Liver (tissue), 9 donors: ENCODE results near the gene GPR39. TPM values are rescaled to one million over a fixed set of nuclear protein-coding genes. Genes with fewer than 3 reads are reported as not detected.
A peak's percentile ranks its signal among the peaks of the same experiment; 100 is the strongest.

Experiments used
- DNase-seq: peaks from one replicate; pipeline ENCODE4 v3.0.0-alpha.2; 2017; ENCODE audit warnings: low spot score
- H3K27ac ChIP-seq, 2 donors: one replicate each; pipeline ENCODE4 v1.7.0; 2013; ENCODE audit warnings: inconsistent platforms in 2 of 2, low read length in 2 of 2, control low read depth in 1 of 2, low read depth in 1 of 2, mild to moderate bottlenecking in 1 of 2
- H3K27me3 ChIP-seq, 4 donors: one replicate each; pipeline versions ENCODE4 v1.6.1 to v1.7.0; 2013; ENCODE audit warnings: low read length in 3 of 4, inconsistent platforms in 1 of 4, mild to moderate bottlenecking in 1 of 4, moderate library complexity in 1 of 4; ENCODE audit not compliant: control insufficient read depth in 4 of 4, insufficient read depth in 4 of 4
- H3K36me3 ChIP-seq, 4 donors: one replicate each; pipeline versions ENCODE4 v1.6.1 to v1.7.0; 2013; ENCODE audit warnings: low read length in 3 of 4, mild to moderate bottlenecking in 3 of 4, low read depth in 1 of 4, moderate library complexity in 1 of 4; ENCODE audit not compliant: control insufficient read depth in 4 of 4, insufficient read depth in 3 of 4
- H3K4me1 ChIP-seq, 4 donors: one replicate each; pipeline versions ENCODE4 v1.6.1 to v1.7.0; 2013; ENCODE audit warnings: low read length in 3 of 4, mild to moderate bottlenecking in 3 of 4, moderate library complexity in 1 of 4; ENCODE audit not compliant: control insufficient read depth in 4 of 4, insufficient read depth in 4 of 4
- H3K4me3 ChIP-seq, 3 donors: one replicate each; pipeline versions ENCODE4 v1.6.1 to v1.7.0; 2013; ENCODE audit warnings: low read length in 3 of 3, control low read depth in 1 of 3, low read depth in 1 of 3, mild to moderate bottlenecking in 1 of 3
- H3K9ac ChIP-seq, 2 donors: one replicate each; pipeline ENCODE4 v1.7.0; 2013; ENCODE audit warnings: low read length in 2 of 2, mild to moderate bottlenecking in 2 of 2, moderate library complexity in 2 of 2, control low read depth in 1 of 2, low read depth in 1 of 2
- H3K9me3 ChIP-seq, 4 donors: one replicate each; pipeline versions ENCODE4 v1.6.1 to v1.7.0; 2013; ENCODE audit warnings: low read length in 3 of 4; ENCODE audit not compliant: control insufficient read depth in 4 of 4
- CTCF ChIP-seq: fragments of 150-350 bp; IDR thresholded peaks from 2 replicates; pipeline ENCODE4 v1.5.1; 2017; ENCODE audit warnings: improper control_type of control experiment, low read depth, low read length; ENCODE audit not compliant: missing input control
- FOXA2 ChIP-seq: IDR thresholded peaks from 2 replicates; pipeline ENCODE4 v1.6.1; 2016; ENCODE audit warnings: antibody characterized with exemption
- GABPA ChIP-seq, 2 donors: IDR thresholded peaks in 1 of 2; conservative IDR thresholded peaks in 1 of 2; 2 replicates each; pipeline ENCODE4 v1.6.1; 2016; ENCODE audit warnings: antibody characterized with exemption in 2 of 2, mild to moderate bottlenecking in 1 of 2, moderate library complexity in 1 of 2
- HNF4A ChIP-seq, 2 donors: conservative IDR thresholded peaks; 2 replicates each; pipeline ENCODE4 v1.6.1; 2016; ENCODE audit warnings: antibody characterized with exemption in 2 of 2, mild to moderate bottlenecking in 2 of 2
- HNF4G ChIP-seq: IDR thresholded peaks from 2 replicates; pipeline ENCODE4 v1.6.1; 2016; ENCODE audit warnings: antibody characterized with exemption
- JUND ChIP-seq, 2 donors: IDR thresholded peaks; 2 replicates each; pipeline ENCODE4 v1.6.1; 2016; ENCODE audit warnings: antibody characterized with exemption in 2 of 2
- MAX ChIP-seq: IDR thresholded peaks from 2 replicates; pipeline ENCODE4 v1.6.1; 2016; ENCODE audit warnings: antibody characterized with exemption
- NR2F2 ChIP-seq: IDR thresholded peaks from 2 replicates; pipeline ENCODE4 v1.6.1; 2016; ENCODE audit warnings: antibody characterized with exemption
- RAD21 ChIP-seq, 2 donors: IDR thresholded peaks; 2 replicates each; pipeline ENCODE4 v1.6.1; 2016; ENCODE audit warnings: antibody characterized with exemption in 2 of 2, mild to moderate bottlenecking in 2 of 2
- RXRA ChIP-seq, 2 donors: IDR thresholded peaks; 2 replicates each; pipeline ENCODE4 v1.6.1; 2017 to 2018; ENCODE audit warnings: antibody characterized with exemption in 2 of 2, mild to moderate bottlenecking in 1 of 2
- SP1 ChIP-seq: IDR thresholded peaks from 2 replicates; pipeline ENCODE4 v1.6.1; 2018; ENCODE audit warnings: antibody characterized with exemption, mild to moderate bottlenecking
- TAF1 ChIP-seq: conservative IDR thresholded peaks from 2 replicates; pipeline ENCODE4 v1.6.1; 2016; ENCODE audit warnings: antibody characterized with exemption, mild to moderate bottlenecking
- YY1 ChIP-seq: IDR thresholded peaks from 2 replicates; pipeline ENCODE4 v1.6.1; 2016; ENCODE audit warnings: antibody characterized with exemption, mild to moderate bottlenecking
- ZBTB33 ChIP-seq: IDR thresholded peaks from 2 replicates; pipeline ENCODE4 v1.6.1; 2016; ENCODE audit warnings: antibody characterized with exemption
- WGBS: extraction: QIAGEN DNeasy Blood & Tissue Kit; methylation state at CpG from one replicate; pipeline ENCODE4 v1.1.7; 2013; 5-methylcytosine and 5-hydroxymethylcytosine counted together
- polyA plus RNA-seq, 2 donors: library from polyadenylated mRNA; stranded (reverse) in 1 of 2; unstranded in 1 of 2; fragments of 200-250 nt in 1 of 2; fragments of >200 nt in 1 of 2; fragmentation: Nextera tagmentation in 1 of 2; extraction: Ambion mirVana in 1 of 2; gene quantifications; one replicate each; pipeline versions ENCODE4 v1.2.1 to v1.2.3, GENCODE V29; 2013 to 2015
- total RNA-seq, 2 donors: library from RNA; depleted of rRNA; stranded (reverse); fragments of >200 nt; gene quantifications; one replicate each; pipeline ENCODE4 v1.2.3, GENCODE V29; 2014
- donor health status: healthy.
- donor health status: healthy.
- donor health status: healthy.
- donor health status: healthy.
- donor health status: healthy.

The GPR39 gene
- total and polyA plus RNA-seq, 4 donors, result 2.2 to 13.0 (median 2.8) TPM

- Histone ChIP-seq H3K36me3 (peaks cover 0 to 14% (median 1%) of the 10 kb centered on the region in 4 donors), H3K27me3 (no peaks in the 10 kb centered on the region), H3K4me1 (no peaks in the 10 kb centered on the region), H3K27ac (no peak overlapping the region), H3K9me3 (peaks cover 30 to 79% (median 55%) of the 10 kb centered on the region in 4 donors), H3K9ac (no peak overlapping the region), H3K4me3 (no peak overlapping the region)
- DNase-seq, result no peak
- TF ChIP-seq TAF1, result no peak
- TF ChIP-seq RAD21 (IDR thresholded peaks at IDR 0.05), result no peak
- TF ChIP-seq GABPA (IDR thresholded peaks at IDR 0.05 in 1 of 2, conservative IDR thresholded peaks at IDR 0.05 in 1 of 2), result no peak
- no peak for TF ChIP-seq CTCF
- TF ChIP-seq HNF4G, result no peak
- TF ChIP-seq NR2F2, result no peak
- TF ChIP-seq ZBTB33, result no peak
- TF ChIP-seq FOXA2, result no peak
- TF ChIP-seq SP1, result no peak
- 95% methylated on average over 1 of the region's 1 CpG for WGBS
These were observed 49.3 kb downstream of the GPR39 start for GRCh38 chr2:132465917-132466316.

- no peak for DNase-seq
- Histone ChIP-seq H3K27ac (no peak overlapping the region), H3K4me1 (no peaks in the 10 kb centered on the region), H3K36me3 (peaks cover 0 to 14% (median 1%) of the 10 kb centered on the region in 4 donors), H3K27me3 (no peaks in the 10 kb centered on the region), H3K9ac (no peak overlapping the region), H3K4me3 (peak overlapping the region in 1 of 3 donors; percentile 33), H3K9me3 (peaks cover 28 to 77% (median 57%) of the 10 kb centered on the region in 4 donors)
- 76% methylated on average over 1 of the region's 1 CpG for WGBS
- TF ChIP-seq HNF4G, result no peak
- TF ChIP-seq HNF4A (conservative IDR thresholded peaks at IDR 0.05), result no peak
- TF ChIP-seq NR2F2, result no peak
- no peak for TF ChIP-seq JUND (IDR thresholded peaks at IDR 0.05)
- no peak for TF ChIP-seq TAF1
- no peak for TF ChIP-seq SP1
- TF ChIP-seq RAD21 (IDR thresholded peaks at IDR 0.05), result no peak
- no peak for TF ChIP-seq MAX
- TF ChIP-seq CTCF, result no peak
- no peak for TF ChIP-seq FOXA2
- no peak for TF ChIP-seq RXRA (IDR thresholded peaks at IDR 0.05)
- no peak for TF ChIP-seq YY1
- TF ChIP-seq GABPA (IDR thresholded peaks at IDR 0.05 in 1 of 2, conservative IDR thresholded peaks at IDR 0.05 in 1 of 2), result no peak
These were observed 49.9 kb downstream of the GPR39 start for GRCh38 chr2:132466428-132467028.
